Esophagus (tissue), 2 donors: Measurements from ENCODE around the gene ZNF415. TPM values are rescaled to one million over a fixed set of nuclear protein-coding genes. Genes with fewer than 3 reads are reported as not detected.

Source experiments
- H3K27ac ChIP-seq, 2 donors: one replicate each; pipeline ENCODE4 v1.5.1; 2013; ENCODE audit warnings: low read depth in 2 of 2, mild to moderate bottlenecking in 2 of 2, inconsistent platforms in 1 of 2, low read length in 1 of 2, moderate library complexity in 1 of 2
- H3K27me3 ChIP-seq, 2 donors: one replicate each; pipeline ENCODE4 v1.6.1; 2013; ENCODE audit warnings: low read length in 2 of 2, control low read depth in 1 of 2, mild to moderate bottlenecking in 1 of 2; ENCODE audit not compliant: insufficient read depth in 2 of 2, control insufficient read depth in 1 of 2
- H3K36me3 ChIP-seq, 2 donors: one replicate each; pipeline ENCODE4 v1.6.1; 2013; ENCODE audit warnings: low read length in 1 of 2; ENCODE audit not compliant: control insufficient read depth in 2 of 2, insufficient read depth in 2 of 2
- H3K4me1 ChIP-seq, 2 donors: one replicate each; pipeline ENCODE4 v1.6.1; 2013; ENCODE audit warnings: low read length in 1 of 2; ENCODE audit not compliant: control insufficient read depth in 2 of 2, insufficient read depth in 2 of 2
- H3K4me3 ChIP-seq, 2 donors: one replicate each; pipeline ENCODE4 v1.5.1; 2013; ENCODE audit warnings: low read length in 2 of 2, mild to moderate bottlenecking in 2 of 2, low read depth in 1 of 2, moderate library complexity in 1 of 2
- H3K9me3 ChIP-seq, 2 donors: one replicate each; pipeline ENCODE4 v1.6.1; 2013; ENCODE audit warnings: mild to moderate bottlenecking in 2 of 2, low read depth in 1 of 2, low read length in 1 of 2, moderate library complexity in 1 of 2; ENCODE audit not compliant: control insufficient read depth in 2 of 2, insufficient read depth in 1 of 2
- WGBS, 2 donors: extraction: QIAGEN DNeasy Blood & Tissue Kit; methylation state at CpG; one replicate each; pipeline ENCODE4 v1.1.7; 2013; 5-methylcytosine and 5-hydroxymethylcytosine counted together
- polyA plus RNA-seq, 2 donors: library from polyadenylated mRNA; stranded (reverse); fragments of 200-250 nt; gene quantifications; one replicate each; pipeline ENCODE4 v1.2.3, GENCODE V29; 2013
- donor health status: healthy with polysubstance abuse.
- donor health status: Bipolar disorder and iron deficiency.

The ZNF415 gene
- polyA plus RNA-seq, 2 donors, result 1.4 to 2.3 TPM

- H3K27me3 ChIP-seq, result no peaks in the 10 kb centered on the region
- peaks cover 8 to 15% of the 10 kb centered on the region in 2 donors for H3K9me3 ChIP-seq
- peaks cover 15 to 25% of the 10 kb centered on the region in 2 donors for H3K36me3 ChIP-seq
- H3K4me1 ChIP-seq, result no peaks in the 10 kb centered on the region
- no peak overlapping the region for H3K27ac ChIP-seq
- 43 to 57% methylated on average over 10 of the region's 10 CpGs for WGBS, 2 donors
- no peak overlapping the region for H3K4me3 ChIP-seq
Observed at GRCh38 chr19:53076984-53077383, 55.7 kb downstream of the ZNF415 start.

DNA sequence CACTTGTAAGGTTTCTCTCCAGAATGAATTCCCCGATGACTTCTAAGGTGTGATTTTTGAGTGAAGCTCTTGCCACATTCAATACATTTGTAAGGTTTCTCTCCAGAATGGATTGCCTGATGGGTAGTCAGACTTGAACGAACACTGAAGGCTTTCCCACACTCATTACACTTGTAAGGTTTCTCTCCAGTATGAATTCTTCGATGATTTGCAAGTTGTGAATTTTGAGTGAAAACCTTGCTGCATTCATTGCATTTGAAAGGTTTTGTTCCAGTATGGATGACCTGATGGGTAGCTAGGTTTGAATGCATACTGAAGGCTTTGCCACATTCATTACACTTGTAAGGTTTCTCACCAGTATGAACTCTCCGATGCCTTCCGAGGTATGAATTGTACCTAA, 63.9 kb downstream of the ZNF415 start:
- Histone ChIP-seq H3K9me3 (peaks cover 0 to 22% of the 10 kb centered on the region in 2 donors), H3K36me3 (peaks cover 21 to 30% of the 10 kb centered on the region in 2 donors), H3K27me3 (no peaks in the 10 kb centered on the region), H3K4me1 (no peaks in the 10 kb centered on the region), H3K4me3 (no peak overlapping the region), H3K27ac (no peak overlapping the region)
- 99% methylated on average over 5 of the region's 5 CpGs for WGBS, 2 donors

DNA sequence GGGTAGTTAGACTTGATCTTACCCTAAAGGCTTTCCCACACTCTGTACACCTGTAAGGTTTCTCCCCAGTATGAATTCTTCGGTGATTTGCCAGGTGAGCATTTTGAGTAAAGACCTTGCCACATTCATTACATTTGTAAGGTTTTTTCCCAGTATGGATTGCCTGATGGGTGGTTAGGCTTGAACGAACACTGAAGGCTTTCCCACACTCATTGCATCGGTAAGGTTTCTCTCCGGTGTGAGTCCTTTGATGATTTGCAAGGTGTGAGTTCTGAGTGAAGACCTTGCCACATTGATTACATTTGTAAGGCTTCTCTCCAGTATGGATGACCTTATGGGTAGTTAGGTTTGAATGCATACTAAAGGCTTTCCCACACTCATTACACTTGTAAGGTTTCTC, 64.5 kb downstream of the ZNF415 start:
- peaks cover 0 to 19% of the 10 kb centered on the region in 2 donors for H3K9me3 ChIP-seq
- no peaks in the 10 kb centered on the region for H3K4me1 ChIP-seq
- H3K36me3 ChIP-seq, result peaks cover 15 to 27% of the 10 kb centered on the region in 2 donors
- no peaks in the 10 kb centered on the region for H3K27me3 ChIP-seq
- H3K27ac ChIP-seq, result no peak overlapping the region
- 98 to 99% methylated on average over 4 of the region's 4 CpGs for WGBS, 2 donors
- no peak overlapping the region for H3K4me3 ChIP-seq

- H3K9me3 ChIP-seq, result peaks cover 21 to 33% of the 10 kb centered on the region in 2 donors
- H3K4me1 ChIP-seq, result peaks cover 2 to 6% of the 10 kb centered on the region in 2 donors
- no peak overlapping the region for H3K4me3 ChIP-seq
- no peaks in the 10 kb centered on the region for H3K27me3 ChIP-seq
- H3K27ac ChIP-seq, result no peak overlapping the region
- WGBS, 2 donors, result 9 to 11% methylated on average over 58 to 59 of the region's 59 CpGs
- H3K36me3 ChIP-seq, result no peaks in the 10 kb centered on the region
Observed at GRCh38 chr19:53057904-53058580, 74.7 kb downstream of the ZNF415 start.

Other genes starting within 250 kb of the ZNF415 start
- gene ZNF320, start 235.3 kb downstream of the ZNF415 start, polyA plus RNA-seq, result 1 to 10 TPM; 1.6 to 2.5 TPM
- gene ZNF888, start 209.5 kb downstream of the ZNF415 start, polyA plus RNA-seq, result 1 to 10 TPM; 1.9 to 2.7 TPM
- gene ZNF816, start 170.0 kb downstream of the ZNF415 start, polyA plus RNA-seq, result 1 to 10 TPM; 2.0 to 2.1 TPM
- gene ERVV-1, start 119.0 kb downstream of the ZNF415 start, polyA plus RNA-seq, result not detected
- gene ERVV-2, start 88.2 kb downstream of the ZNF415 start, polyA plus RNA-seq, result not detected
- 10 to 100 TPM in 1 of 2 donors, 1 to 10 TPM in 1; 7.6 to 18.2 TPM for gene ZNF160, start 29.5 kb downstream of the ZNF415 start, polyA plus RNA-seq
- gene ZNF347, start 26.1 kb upstream of the ZNF415 start, polyA plus RNA-seq, result 1 to 10 TPM; 1.2 to 1.8 TPM
- gene ZNF665, start 60.4 kb upstream of the ZNF415 start, polyA plus RNA-seq, result 1 to 10 TPM; 1.1 to 1.3 TPM
- gene ZNF677, start 122.0 kb upstream of the ZNF415 start, polyA plus RNA-seq, result 1 to 10 TPM; 3.5 to 5.1 TPM
- not detected for gene VN1R2, start 125.4 kb upstream of the ZNF415 start, polyA plus RNA-seq
- gene VN1R4, start 134.8 kb upstream of the ZNF415 start, polyA plus RNA-seq, result not detected
- 1 to 10 TPM; 1.7 to 2.2 TPM for gene ZNF845, start 200.8 kb upstream of the ZNF415 start, polyA plus RNA-seq
- 1 to 10 TPM; 3.2 to 5.2 TPM for gene ZNF525, start 232.8 kb upstream of the ZNF415 start, polyA plus RNA-seq